IPS-11a (cell line): ENCODE measurements around the gene COMMD9.

Experiments used
- H3K4me3 ChIP-seq: one replicate; pipeline ENCODE4 v1.5.1; 2013; ENCODE audit warnings: low read depth, low read length, control low read depth

COMMD9 gene

GRCh38 chr11:36258730-36259360 is 30.4 kb downstream of the COMMD9 start:
- no peak overlapping the region for H3K4me3 ChIP-seq

GRCh38 chr11:36257351-36257750 is 31.9 kb downstream of the COMMD9 start:
- H3K4me3 ChIP-seq: no peak overlapping the region

- H3K4me3 ChIP-seq: no peak overlapping the region
Measured at GRCh38 chr11:36254713-36255112, 34.5 kb downstream of the COMMD9 start.

GRCh38 chr11:36253238-36253637 is 36.0 kb downstream of the COMMD9 start:
- no peak overlapping the region for H3K4me3 ChIP-seq

- H3K4me3 ChIP-seq: no peak overlapping the region
Measured at GRCh38 chr11:36251823-36252222, 37.4 kb downstream of the COMMD9 start.

GRCh38 chr11:36249246-36249645 is 40.0 kb downstream of the COMMD9 start:
- no peak overlapping the region for H3K4me3 ChIP-seq

- H3K4me3 ChIP-seq: no peak overlapping the region
Measured at GRCh38 chr11:36248436-36248835, 40.8 kb downstream of the COMMD9 start.

GRCh38 chr11:36247493-36247892 is 41.7 kb downstream of the COMMD9 start:
- no peak overlapping the region for H3K4me3 ChIP-seq

GRCh38 chr11:36243641-36244040 is 45.6 kb downstream of the COMMD9 start:
- H3K4me3 ChIP-seq: no peak overlapping the region

GRCh38 chr11:36241497-36241896 is 47.7 kb downstream of the COMMD9 start:
- H3K4me3 ChIP-seq: no peak overlapping the region

GRCh38 chr11:36240801-36241200 is 48.4 kb downstream of the COMMD9 start:
- no peak overlapping the region for H3K4me3 ChIP-seq

GRCh38 chr11:36240173-36240572 is 49.1 kb downstream of the COMMD9 start:
- no peak overlapping the region for H3K4me3 ChIP-seq

- H3K4me3 ChIP-seq: no peak overlapping the region
Measured at GRCh38 chr11:36239636-36240035, 49.6 kb downstream of the COMMD9 start.

GRCh38 chr11:36238881-36239280 is 50.3 kb downstream of the COMMD9 start:
- no peak overlapping the region for H3K4me3 ChIP-seq

GRCh38 chr11:36238036-36238631 is 51.1 kb downstream of the COMMD9 start:
- no peak overlapping the region for H3K4me3 ChIP-seq

- H3K4me3 ChIP-seq: no peak overlapping the region
Measured at GRCh38 chr11:36237391-36237790, 51.8 kb downstream of the COMMD9 start.

GRCh38 chr11:36235750-36236149 is 53.5 kb downstream of the COMMD9 start:
- H3K4me3 ChIP-seq: no peak overlapping the region

GRCh38 chr11:36234825-36235224 is 54.4 kb downstream of the COMMD9 start:
- H3K4me3 ChIP-seq: no peak overlapping the region

GRCh38 chr11:36233204-36233603 is 56.0 kb downstream of the COMMD9 start:
- no peak overlapping the region for H3K4me3 ChIP-seq

GRCh38 chr11:36230779-36231699 is 58.2 kb downstream of the COMMD9 start:
- H3K4me3 ChIP-seq: no peak overlapping the region

- no peak overlapping the region for H3K4me3 ChIP-seq
Measured at GRCh38 chr11:36229091-36229705, 60.0 kb downstream of the COMMD9 start.
